Testis (tissue), 2 donors: Measurements from ENCODE around the gene KIAA0232.

Source experiments
- CTCF ChIP-seq, 3 experiments: fragments of 450-650 bp in 2 of 3; fragments of 200-600 bp in 1 of 3; sonication (generic) in 1 of 3; IDR thresholded peaks; one replicate each; pipeline ENCODE4 v1.5.1; 2016 to 2019; ENCODE audit warnings: antibody characterized with exemption in 3 of 3, mild to moderate bottlenecking in 2 of 3, moderate library complexity in 1 of 3
- POLR2A ChIP-seq: fragments of 450-650 bp; IDR thresholded peaks from one replicate; pipeline ENCODE4 v1.6.1; 2017; ENCODE audit warnings: antibody characterized with exemption, mild to moderate bottlenecking, moderate library complexity

- no peak for TF ChIP-seq CTCF (IDR thresholded peaks at IDR 0.05)
- no peak for TF ChIP-seq POLR2A
These were observed 143.6 kb downstream of the KIAA0232 start for GRCh38 chr4:6926081-6926480.
